ENCODE measurements around the gene PPP1R14C.

DNA sequence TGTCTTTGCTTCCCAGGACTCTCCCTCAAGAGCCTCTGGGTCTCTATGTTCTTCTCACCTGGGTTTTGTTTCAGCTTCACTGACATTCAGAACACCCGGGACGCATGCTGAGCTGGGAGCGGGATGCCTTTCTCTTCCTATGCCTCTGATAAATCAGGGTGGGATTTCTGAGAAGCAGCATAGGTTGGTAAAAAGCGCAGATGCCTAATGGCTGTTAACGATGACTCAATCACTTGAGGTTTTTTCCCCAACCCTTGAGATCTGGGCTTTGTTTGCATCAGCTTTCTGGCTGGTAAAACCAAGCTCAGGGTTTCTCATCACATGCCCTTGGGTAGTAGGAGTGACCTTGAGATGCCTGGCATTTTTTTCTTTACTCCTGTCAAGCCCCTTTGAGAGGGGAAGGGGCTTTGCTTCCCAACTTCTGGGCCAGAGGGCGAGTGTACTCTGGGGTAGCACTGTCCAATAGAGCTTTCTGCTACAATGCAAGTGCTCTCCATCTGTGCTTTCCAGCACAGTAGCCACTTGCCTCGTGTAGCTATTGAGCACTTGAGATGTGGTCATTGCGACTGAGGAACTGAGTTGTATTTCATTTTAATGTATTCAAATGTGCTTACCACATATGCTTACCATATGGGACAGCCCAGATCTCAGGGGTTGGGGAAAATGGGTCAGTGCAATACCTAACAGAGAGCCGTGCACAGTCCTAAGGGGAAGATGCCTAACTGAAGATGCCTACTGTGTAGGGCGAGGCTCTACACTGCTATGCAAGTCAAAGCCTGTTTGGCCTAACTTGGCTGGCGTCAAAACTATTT lies 69.1 kb downstream of the PPP1R14C start:
- TF ChIP-seq, protein P1, sequence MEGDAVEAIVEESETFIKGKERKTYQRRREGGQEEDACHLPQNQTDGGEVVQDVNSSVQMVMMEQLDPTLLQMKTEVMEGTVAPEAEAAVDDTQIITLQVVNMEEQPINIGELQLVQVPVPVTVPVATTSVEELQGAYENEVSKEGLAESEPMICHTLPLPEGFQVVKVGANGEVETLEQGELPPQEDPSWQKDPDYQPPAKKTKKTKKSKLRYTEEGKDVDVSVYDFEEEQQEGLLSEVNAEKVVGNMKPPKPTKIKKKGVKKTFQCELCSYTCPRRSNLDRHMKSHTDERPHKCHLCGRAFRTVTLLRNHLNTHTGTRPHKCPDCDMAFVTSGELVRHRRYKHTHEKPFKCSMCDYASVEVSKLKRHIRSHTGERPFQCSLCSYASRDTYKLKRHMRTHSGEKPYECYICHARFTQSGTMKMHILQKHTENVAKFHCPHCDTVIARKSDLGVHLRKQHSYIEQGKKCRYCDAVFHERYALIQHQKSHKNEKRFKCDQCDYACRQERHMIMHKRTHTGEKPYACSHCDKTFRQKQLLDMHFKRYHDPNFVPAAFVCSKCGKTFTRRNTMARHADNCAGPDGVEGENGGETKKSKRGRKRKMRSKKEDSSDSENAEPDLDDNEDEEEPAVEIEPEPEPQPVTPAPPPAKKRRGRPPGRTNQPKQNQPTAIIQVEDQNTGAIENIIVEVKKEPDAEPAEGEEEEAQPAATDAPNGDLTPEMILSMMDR (IDR thresholded peaks at IDR 0.05; ENCODE audit: extremely low read depth in 1 of 2, insufficient read depth in 1 of 2, low read depth in 1 of 2, low read length in 2 of 2) = no peak
- TF ChIP-seq POLR2AphosphoS5 (IDR thresholded peaks at IDR 0.05; ENCODE audit: insufficient read depth, low read depth, low read length) = no peak
- no peak for TF ChIP-seq JUN (IDR thresholded peaks at IDR 0.05; ENCODE audit: borderline replicate concordance, insufficient read depth, insufficient read length, low read depth)
- no peak for TF ChIP-seq EZH2 (IDR thresholded peaks at IDR 0.05; ENCODE audit: borderline replicate concordance, low read depth, low read length, severe bottlenecking)
- no peak for TF ChIP-seq POLR2A (IDR thresholded peaks at IDR 0.05; ENCODE audit: low read depth, low read length)

All from endothelial cell of umbilical vein (primary cell).